ENCODE data around the gene ANKRD28.
"Not testable (repeated sequence)": the region's sequence is repeated elsewhere in the genome, so short reads cannot be mapped to it uniquely, and the experiment has no call there.

DNA sequence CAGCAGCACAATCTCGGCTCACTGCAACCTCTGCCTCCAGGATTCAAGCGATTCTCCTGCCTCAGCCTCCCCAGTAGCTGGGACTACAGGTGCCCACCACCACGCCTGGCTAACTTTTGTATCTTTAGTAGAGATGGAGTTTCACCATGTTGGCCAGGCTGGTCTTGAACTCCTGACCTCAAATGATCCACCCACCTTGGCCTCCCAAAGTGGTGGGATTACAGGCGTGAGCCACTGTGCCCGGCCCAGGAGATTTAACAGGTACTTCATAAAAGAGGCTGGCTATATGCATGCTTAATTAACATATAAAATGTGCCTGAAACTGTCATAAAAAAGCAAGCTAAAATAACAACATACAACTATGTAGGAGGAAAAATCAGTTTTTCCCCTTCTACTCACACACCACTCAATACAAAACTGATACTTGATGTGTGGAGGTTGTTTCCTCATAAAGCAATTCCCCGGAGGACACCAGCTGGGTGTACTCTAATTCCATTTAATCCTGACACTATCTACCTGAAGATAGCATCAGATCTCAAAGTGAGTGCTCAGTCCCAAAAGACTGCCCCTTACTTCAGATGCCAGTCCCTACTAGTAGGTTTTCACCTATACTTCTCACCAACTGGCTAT, 22.7 kb downstream of the ANKRD28 start:
- TF ChIP-seq, protein P1, sequence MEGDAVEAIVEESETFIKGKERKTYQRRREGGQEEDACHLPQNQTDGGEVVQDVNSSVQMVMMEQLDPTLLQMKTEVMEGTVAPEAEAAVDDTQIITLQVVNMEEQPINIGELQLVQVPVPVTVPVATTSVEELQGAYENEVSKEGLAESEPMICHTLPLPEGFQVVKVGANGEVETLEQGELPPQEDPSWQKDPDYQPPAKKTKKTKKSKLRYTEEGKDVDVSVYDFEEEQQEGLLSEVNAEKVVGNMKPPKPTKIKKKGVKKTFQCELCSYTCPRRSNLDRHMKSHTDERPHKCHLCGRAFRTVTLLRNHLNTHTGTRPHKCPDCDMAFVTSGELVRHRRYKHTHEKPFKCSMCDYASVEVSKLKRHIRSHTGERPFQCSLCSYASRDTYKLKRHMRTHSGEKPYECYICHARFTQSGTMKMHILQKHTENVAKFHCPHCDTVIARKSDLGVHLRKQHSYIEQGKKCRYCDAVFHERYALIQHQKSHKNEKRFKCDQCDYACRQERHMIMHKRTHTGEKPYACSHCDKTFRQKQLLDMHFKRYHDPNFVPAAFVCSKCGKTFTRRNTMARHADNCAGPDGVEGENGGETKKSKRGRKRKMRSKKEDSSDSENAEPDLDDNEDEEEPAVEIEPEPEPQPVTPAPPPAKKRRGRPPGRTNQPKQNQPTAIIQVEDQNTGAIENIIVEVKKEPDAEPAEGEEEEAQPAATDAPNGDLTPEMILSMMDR (IDR thresholded peaks at IDR 0.05): not testable (repeated sequence)
- TF ChIP-seq POLR2A (IDR thresholded peaks at IDR 0.05): not testable (repeated sequence)
